Measurements from ENCODE around the gene OR13C4.
"Not testable (repeated sequence)": the region's sequence is repeated elsewhere in the genome, so short reads cannot be mapped to it uniquely, and the experiment has no call there.

The OR13C4 gene

GRCh38 chr9:104527109-104527508 lies at the start of gene OR13C4:
Gene OR13C4 (minus strand): TSS chr9:104527209. CDS start chr9:104527209, 0 bp downstream.
- no peak for ATAC-seq

DNA sequence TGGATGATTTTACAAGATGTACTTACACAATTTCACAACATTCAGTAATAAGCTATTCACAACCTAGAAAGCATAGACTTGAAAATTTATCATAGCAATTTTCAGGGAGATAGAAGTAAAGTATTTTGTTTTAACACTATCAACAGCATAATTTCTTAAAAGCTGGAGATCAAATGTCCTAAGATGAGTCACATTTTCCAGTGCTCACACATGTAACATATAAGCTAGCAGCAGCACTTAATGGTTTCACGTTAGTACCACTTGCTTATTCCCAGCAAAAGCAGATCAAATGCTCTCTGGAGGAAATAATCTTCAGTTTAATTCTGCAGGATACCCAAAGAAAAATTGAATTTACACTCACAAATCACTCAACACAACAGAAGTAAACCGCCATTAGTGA lies 48.4 kb upstream of the OR13C4 start:
- ATAC-seq = no peak

DNA sequence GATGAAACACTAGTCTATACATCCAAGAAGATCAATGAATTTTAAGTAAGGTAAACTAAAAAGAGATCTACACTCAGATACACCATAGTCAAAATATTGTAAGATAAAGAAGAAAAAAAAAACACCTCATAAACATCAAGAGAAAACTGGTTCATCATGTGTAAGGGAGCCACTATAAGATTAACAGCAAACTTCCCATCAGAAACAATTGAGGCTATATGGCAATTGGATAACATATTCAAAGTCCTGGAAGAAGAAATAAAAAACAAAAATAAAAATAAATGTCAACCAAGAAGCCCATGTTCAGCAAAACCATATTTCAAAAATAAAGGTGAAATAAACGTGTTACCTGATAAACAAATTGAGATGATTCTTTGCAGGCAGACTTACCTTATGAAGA lies 45.6 kb upstream of the OR13C4 start:
- no peak for ATAC-seq

GRCh38 chr9:104568868-104569267 lies 41.9 kb upstream of the OR13C4 start, which contains the start of gene OR13C8:
Gene OR13C8 (plus strand): TSS chr9:104569168. CDS start chr9:104569168, 0 bp downstream.
- no peak for ATAC-seq

DNA sequence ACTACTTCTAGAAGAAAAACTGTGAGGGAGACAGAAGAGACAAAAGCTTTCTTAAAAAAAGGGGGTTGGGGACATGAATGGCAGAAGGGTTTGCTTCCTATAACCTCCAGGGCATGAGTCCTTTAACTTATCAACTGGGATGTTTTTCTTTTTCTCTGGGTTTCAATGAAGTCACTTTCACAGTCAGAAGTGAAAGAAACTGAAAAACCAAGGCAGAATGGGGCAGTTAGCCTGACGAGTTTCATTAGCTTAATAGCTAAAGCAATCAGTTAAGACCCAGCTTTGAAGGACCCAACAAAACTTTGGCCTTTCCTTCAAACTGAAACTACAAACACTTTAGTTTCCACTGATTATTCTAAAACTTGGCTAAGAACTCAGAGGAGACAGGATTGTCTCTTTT lies 37.3 kb upstream of the OR13C4 start:
- no peak for ATAC-seq

- no peak for ATAC-seq
Measured at GRCh38 chr9:104556830-104557634, 30.0 kb upstream of the OR13C4 start.

DNA sequence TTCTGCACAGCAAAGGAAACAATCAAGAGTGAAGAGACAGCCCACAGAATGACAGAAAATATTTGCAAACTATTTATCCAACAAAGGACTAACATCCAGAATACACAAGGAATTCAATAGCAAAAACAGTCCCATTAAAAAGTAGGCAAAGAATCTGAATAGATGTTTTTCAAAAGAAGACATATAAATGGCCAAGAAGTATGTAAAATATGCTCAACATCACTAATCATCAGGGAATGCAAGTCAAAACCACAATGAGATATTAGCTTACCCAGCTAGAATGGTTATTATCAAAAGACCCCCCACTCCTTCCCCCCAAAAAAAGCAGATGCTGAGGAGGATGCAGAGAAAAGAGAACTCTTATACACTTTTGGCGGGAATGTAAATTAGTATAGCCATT lies 28.5 kb upstream of the OR13C4 start:
- no peak for ATAC-seq

DNA sequence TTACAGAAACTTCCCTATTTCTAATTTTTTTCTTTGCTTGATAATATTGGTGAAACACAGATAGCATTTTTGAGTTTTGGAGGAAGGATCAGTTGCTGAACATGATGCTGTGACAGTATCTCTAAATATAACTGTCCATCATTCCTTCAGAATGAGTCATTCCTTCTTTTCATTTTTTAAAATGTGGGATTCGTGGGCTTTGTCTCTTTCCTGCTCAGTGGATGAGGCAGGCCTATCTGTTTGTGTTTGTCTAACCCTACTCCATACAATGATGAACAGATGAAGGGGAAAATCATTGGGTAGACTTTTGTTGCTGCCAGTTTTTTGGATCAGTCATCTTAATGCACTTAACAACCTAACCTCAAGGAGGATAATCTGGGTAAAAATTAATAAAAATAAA lies 26.3 kb upstream of the OR13C4 start:
- no peak for ATAC-seq

DNA sequence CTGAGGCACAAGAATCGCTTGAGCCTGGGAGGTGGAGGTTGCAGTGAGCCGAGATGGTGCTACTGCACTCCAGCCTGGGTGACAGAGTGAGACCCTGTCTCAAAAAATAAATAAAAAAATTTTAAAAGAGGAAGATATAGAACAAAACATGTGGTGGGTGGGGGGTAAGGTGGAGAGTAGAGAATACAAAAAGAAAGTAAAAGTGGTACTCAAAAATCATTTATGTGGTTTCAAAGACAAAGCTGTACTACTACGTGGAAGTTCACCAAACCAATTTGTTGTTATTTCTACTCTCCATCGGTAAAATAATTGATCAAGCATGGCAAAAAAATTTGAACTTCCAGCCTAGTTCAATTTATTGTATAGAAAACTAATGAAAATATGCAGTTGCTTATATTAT lies 17.6 kb upstream of the OR13C4 start:
- no peak for ATAC-seq

DNA sequence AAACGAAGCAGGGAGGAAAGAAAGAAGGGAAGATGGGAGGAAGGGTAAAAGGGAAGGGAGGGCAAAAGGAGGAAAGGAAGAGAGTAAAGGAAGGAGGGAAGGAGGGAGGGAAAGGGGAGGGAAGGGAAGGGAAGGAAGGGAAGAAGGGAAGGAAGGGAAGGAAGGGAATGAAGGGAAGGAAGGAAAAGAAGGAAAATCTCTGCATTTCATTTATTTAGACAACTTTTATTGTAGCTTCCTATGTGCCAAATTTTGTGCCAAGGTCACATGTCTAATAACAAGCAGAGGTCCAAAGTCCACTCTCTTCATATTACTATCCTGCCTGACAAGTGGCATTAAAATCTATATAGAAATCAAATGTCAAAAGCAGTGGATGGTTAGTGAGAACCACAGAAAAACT lies 12.3 kb upstream of the OR13C4 start:
- no peak for ATAC-seq

GRCh38 chr9:104536756-104537155 lies 9.7 kb upstream of the OR13C4 start, which contains the start of gene OR13C3:
Gene OR13C3 (minus strand): TSS chr9:104536856. CDS start chr9:104536723, 133 bp downstream.
- ATAC-seq = no peak

DNA sequence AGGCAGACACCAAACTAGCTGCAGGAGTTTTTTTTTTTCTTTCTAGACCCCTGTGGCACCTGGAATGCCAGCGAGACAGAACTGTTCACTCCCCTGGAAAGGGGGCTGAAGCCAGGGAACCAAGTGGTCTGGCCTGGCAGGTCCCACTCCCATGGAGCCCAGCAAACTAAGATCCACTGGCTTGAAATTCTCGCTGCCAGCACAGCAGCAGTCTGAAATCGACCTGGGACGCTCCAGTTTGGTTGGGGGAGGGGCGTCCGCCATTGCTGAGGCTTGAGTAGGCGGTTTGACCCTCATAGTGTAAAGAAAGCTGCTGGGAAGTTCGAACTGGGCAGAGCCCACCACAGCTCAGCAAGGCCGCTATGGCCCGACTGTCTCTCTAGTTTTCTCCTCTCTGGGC lies 6.8 kb downstream of the OR13C4 start:
- not testable (repeated sequence) for ATAC-seq

DNA sequence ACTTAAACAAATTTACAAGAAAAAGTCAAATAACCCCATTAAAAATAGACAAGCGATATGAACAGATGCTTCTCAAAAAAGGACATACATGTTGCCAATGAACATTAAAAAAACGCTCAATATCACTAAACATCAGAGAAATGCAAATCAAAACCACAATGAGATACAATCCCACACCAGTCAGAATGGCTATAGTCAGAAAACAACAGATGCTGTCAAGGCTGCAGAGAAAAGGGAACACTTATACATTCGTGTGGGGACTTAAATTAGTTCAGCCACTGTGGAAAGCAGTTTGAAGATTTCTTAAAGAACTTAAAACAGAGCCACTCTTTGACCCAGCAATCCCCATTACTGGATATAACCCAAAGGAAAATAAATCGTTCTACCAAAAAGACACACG lies 12.1 kb downstream of the OR13C4 start:
- no peak for ATAC-seq

DNA sequence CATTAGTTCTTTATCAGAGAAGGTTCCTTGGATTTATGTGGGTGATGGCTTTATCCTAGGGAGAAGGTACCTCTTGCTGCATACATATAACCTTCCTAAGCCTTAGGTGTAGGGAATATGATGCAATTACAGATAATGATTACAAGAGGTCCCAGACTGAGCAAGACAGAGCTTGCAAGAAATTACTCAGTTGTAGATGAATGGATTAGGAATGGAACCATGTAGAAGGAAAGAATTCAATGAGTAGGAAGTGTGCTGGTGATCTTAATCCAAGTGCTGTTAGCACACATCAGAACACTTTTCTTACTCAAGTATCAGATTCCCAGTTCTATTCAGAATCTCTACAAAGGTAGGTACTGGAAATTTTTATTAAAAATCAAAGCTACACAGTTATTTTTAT lies 20.4 kb downstream of the OR13C4 start:
- ATAC-seq = no peak

- ATAC-seq = no peak
Measured at GRCh38 chr9:104503963-104504362, 23.0 kb downstream of the OR13C4 start, which contains the start of gene OR13F1. Gene OR13F1 (plus strand): TSS chr9:104504263. CDS start chr9:104504263, 0 bp downstream.

GRCh38 chr9:104503440-104503839 lies 23.6 kb downstream of the OR13C4 start:
- ATAC-seq = no peak

- ATAC-seq = no peak
Measured at GRCh38 chr9:104494808-104495207, 32.2 kb downstream of the OR13C4 start.

DNA sequence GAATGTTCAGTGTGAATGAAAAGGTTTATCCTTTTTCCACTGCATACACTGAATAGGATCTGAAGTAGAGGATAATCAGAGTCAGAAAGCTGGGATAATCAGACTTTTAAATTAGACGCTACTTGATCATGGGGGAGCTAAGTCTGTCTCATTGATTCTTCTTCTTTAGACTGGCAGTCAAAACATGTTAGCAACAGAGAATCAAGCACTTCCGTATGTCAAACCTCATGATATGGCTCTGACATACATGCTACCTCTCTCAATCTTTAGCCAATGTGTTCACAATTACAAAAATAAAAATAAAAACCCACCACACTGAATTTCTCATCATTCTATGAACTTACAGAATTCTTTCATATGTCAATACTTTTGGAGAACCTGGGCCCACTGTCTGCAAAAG lies 42.0 kb downstream of the OR13C4 start:
- ATAC-seq = no peak

DNA sequence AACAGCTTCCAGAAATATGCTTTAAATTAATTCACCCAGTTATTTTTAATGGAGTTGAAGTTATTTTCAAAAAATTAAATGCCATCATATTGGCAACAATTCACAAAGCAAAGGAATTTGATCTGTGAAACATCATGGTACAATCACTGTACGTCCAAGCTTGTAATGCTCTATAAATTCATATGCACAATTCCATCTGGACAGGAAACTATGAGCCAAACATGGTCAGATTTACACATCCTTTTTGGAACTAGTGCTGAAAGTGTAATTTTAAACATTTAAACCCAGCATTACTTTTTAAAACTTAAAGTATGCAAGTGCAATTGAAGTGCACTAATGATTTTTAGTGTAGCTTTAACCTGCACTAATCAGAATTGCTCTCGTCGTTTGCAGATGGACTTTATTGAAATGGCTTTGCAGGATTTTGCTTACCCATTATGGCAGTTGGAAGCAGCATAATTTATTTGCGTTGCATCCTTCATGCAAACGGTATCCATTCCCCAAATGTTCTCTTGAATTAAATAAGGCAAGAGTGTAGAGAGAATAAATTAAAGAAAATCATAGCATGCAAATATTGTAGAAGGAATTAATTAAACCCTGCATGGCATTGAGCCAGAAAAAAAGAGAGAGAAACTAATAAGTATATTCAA lies 44.0 kb downstream of the OR13C4 start:
- no peak for ATAC-seq

Data from activated CD4-positive, CD25-positive, alpha-beta regulatory T cell treated with anti-CD3 and anti-CD28 coated beads, Interleukin-2, amount 50 U/mL, for 24 hours (primary cell).